HepG2 (cell line): ENCODE measurements around the gene ACTR1A. TPM values are rescaled to one million over a fixed set of nuclear protein-coding genes. Genes with fewer than 3 reads are reported as not detected.

Source experiments
- DNMT3B ChIP-seq: conservative IDR thresholded peaks from 2 replicates; pipeline ENCODE4 v1.6.1; 2016; ENCODE audit warnings: missing biosample characterization, control low read depth
- HDAC2 ChIP-seq: sonication (generic); formaldehyde crosslinking; IDR thresholded peaks from 2 replicates; pipeline ENCODE4 v1.4.0; 2020; ENCODE audit warnings: missing genetic modification reagents
- HMGXB4 ChIP-seq, 2 experiments: sonication (generic) in 1 of 2; formaldehyde crosslinking in 1 of 2; IDR thresholded peaks; 2 replicates each; pipeline versions ENCODE4 v1.4.0 to v1.6.1; 2018 to 2020; ENCODE audit warnings: missing genetic modification reagents in 2 of 2, borderline replicate concordance in 1 of 2, low read depth in 1 of 2, mild to moderate bottlenecking in 1 of 2, missing biosample characterization in 1 of 2
- HNF1B ChIP-seq: sonication (generic); formaldehyde crosslinking; IDR thresholded peaks from 2 replicates; pipeline ENCODE4 v1.5.1; 2020; ENCODE audit warnings: mild to moderate bottlenecking, moderate library complexity, missing genetic modification reagents
- IRX3 ChIP-seq: sonication (generic); formaldehyde crosslinking; IDR thresholded peaks from 2 replicates; pipeline ENCODE4 v1.8.1; 2023; ENCODE audit warnings: mild to moderate bottlenecking, low read depth, missing genetic modification reagents, borderline replicate concordance
- PBX2 ChIP-seq: IDR thresholded peaks from 2 replicates; pipeline ENCODE4 v1.6.1; 2016; ENCODE audit warnings: control low read depth
- UBTF ChIP-seq: sonication (generic); formaldehyde crosslinking; IDR thresholded peaks from 2 replicates; pipeline ENCODE4 v1.4.0; 2020; ENCODE audit warnings: mild to moderate bottlenecking, missing genetic modification reagents
- ZMAT3 ChIP-seq: sonication (generic); formaldehyde crosslinking; conservative IDR thresholded peaks from 2 replicates; pipeline ENCODE4 v1.7.0; 2021; ENCODE audit warnings: missing genetic modification reagents
- ZNF225 ChIP-seq: sonication (generic); formaldehyde crosslinking; IDR thresholded peaks from 2 replicates; pipeline ENCODE4 v1.4.0; 2020; ENCODE audit warnings: mild to moderate bottlenecking, missing genetic modification reagents
- ZNF253 ChIP-seq: sonication (generic); formaldehyde crosslinking; IDR thresholded peaks from 2 replicates; pipeline ENCODE4 v1.8.0; 2022; ENCODE audit warnings: mild to moderate bottlenecking, missing genetic modification reagents, borderline replicate concordance
- ZNF709 ChIP-seq: sonication (generic); formaldehyde crosslinking; IDR thresholded peaks from 2 replicates; pipeline ENCODE4 v1.5.0; 2020; ENCODE audit warnings: mild to moderate bottlenecking, missing genetic modification reagents
- polyA plus RNA-seq, 8 experiments: library from polyadenylated mRNA; depleted of rRNA in 3 of 8; stranded (reverse) in 7 of 8; unstranded in 1 of 8; fragments of >200 nt; fragmentation: Illumina TruSeq in 4 of 8; extraction: Trizol in 4 of 8; gene quantifications; 2 replicates each; pipeline versions ENCODE4 v1.2.1 to v1.2.3, GENCODE V29; 2011 to 2016; ENCODE audit warnings: low read depth in 4 of 8, missing spikeins in 1 of 8, mixed read lengths in 1 of 8; ENCODE audit not compliant: insufficient read depth in 1 of 8
- total RNA-seq, 5 experiments: library from RNA; depleted of rRNA; stranded (reverse); fragments of >200 nt; fragmentation: Illumina TruSeq; extraction: Trizol; gene quantifications; 2 replicates each; pipeline ENCODE4 v1.2.3, GENCODE V29; 2016; ENCODE audit warnings: low read depth in 1 of 5

The ACTR1A gene
- total and polyA plus RNA-seq, 2 of the 13 experiments (the other 11 are each of a cell fraction or from before 2014, with no cell fraction given): 59.6 to 62.8 TPM

GRCh38 chr10:102432162-102432950 lies 70.2 kb downstream of the ACTR1A start, which contains the start of gene CUEDC2 (continued):
- TF ChIP-seq UBTF (CRISPR knock-in tag) (peak; percentile 72), PBX2 (CRISPR knock-in tag) (no peak), HMGXB4 (CRISPR knock-in tag; IDR thresholded peaks at IDR 0.05; ENCODE audit: borderline replicate concordance in 1 of 2, low read depth in 1 of 2) (peak in 1 of 2 experiments; percentile 81; a peak in 3 of 4 replicates), ZMAT3 (CRISPR knock-in tag) (0 out of 2 replicates have a peak, but pooled peaks have one; percentile 39), HNF1B (CRISPR knock-in tag) (peak; percentile 67; the same call in 1 of the 2 replicates), ZNF709 (0 out of 2 replicates have a peak, but pooled peaks have one; percentile 27), ZNF253 (CRISPR knock-in tag) (0 out of 2 replicates have a peak, but pooled peaks have one; percentile 49), IRX3 (no peak), ZNF225 (CRISPR knock-in tag) (no peak), HDAC2 (CRISPR knock-in tag) (peak; percentile 65), DNMT3B (CRISPR knock-in tag) (no peak)
